ENCODE measurements around the gene TRAM2. TPM values are rescaled to one million over a fixed set of nuclear protein-coding genes. Genes with fewer than 3 reads are reported as not detected.

The TRAM2 gene
- polyA plus RNA-seq, 1 experiment: 152 TPM

- ChIA-PET CTCF (interaction anchor here (0.9 to 1.0 kb wide), 2 partner anchors 38 to 144 kb away, joined by 3 to 4 read pairs; no protein-coding TSS in a partner anchor), POLR2A (no interaction called here)
- no peaks in the 10 kb centered on the region for H3K27me3 ChIP-seq (ENCODE audit: control insufficient read depth, insufficient read depth, low read length)
- H3K27ac ChIP-seq (ENCODE audit: low read depth, low read length): no peak overlapping the region
- no peak for DNase-seq (ENCODE audit: low read depth, low spot score)
- TF ChIP-seq CTCF (IDR thresholded peaks at IDR 0.05; ENCODE audit: low read depth, low read length): no peak
- peaks cover 3% of the 10 kb centered on the region; the same call in 1 of the 2 replicates for H3K9me3 ChIP-seq (ENCODE audit: control insufficient read depth, insufficient read depth, low read length)
- no peak overlapping the region for H3K4me3 ChIP-seq (ENCODE audit: low read depth, low read length)
Observed at GRCh38 chr6:52454556-52454955, 122.3 kb downstream of the TRAM2 start.

Other genes starting within 250 kb of the TRAM2 start
- 4.2 and 4.6 TPM in 2 replicates for gene PAQR8, start 214.9 kb downstream of the TRAM2 start, polyA plus RNA-seq (2011; rRNA removed)
- 43.3 and 59.8 TPM in 2 replicates for gene EFHC1, start 156.7 kb downstream of the TRAM2 start, polyA plus RNA-seq (2011; rRNA removed)
- gene TMEM14A, start 94.1 kb upstream of the TRAM2 start, polyA plus RNA-seq (2011; rRNA removed): 33.4 and 55.6 TPM in 2 replicates
- not detected in 2 replicates for gene GSTA2, start 186.4 kb upstream of the TRAM2 start, polyA plus RNA-seq (2011; rRNA removed)
- gene GSTA1, start 226.8 kb upstream of the TRAM2 start, polyA plus RNA-seq (2011; rRNA removed): not detected in 2 replicates

Measured in AG04450 (cell line).